GM15510 (cell line): Measurements from ENCODE around the gene ENTPD6.

Experiments used
- POLR2A ChIP-seq: IDR thresholded peaks from 3 replicates; pipeline ENCODE4 v1.6.1; 2011; ENCODE audit warnings: borderline replicate concordance; ENCODE audit not compliant: insufficient read length; ENCODE audit errors: extremely low read depth

ENTPD6 gene

DNA sequence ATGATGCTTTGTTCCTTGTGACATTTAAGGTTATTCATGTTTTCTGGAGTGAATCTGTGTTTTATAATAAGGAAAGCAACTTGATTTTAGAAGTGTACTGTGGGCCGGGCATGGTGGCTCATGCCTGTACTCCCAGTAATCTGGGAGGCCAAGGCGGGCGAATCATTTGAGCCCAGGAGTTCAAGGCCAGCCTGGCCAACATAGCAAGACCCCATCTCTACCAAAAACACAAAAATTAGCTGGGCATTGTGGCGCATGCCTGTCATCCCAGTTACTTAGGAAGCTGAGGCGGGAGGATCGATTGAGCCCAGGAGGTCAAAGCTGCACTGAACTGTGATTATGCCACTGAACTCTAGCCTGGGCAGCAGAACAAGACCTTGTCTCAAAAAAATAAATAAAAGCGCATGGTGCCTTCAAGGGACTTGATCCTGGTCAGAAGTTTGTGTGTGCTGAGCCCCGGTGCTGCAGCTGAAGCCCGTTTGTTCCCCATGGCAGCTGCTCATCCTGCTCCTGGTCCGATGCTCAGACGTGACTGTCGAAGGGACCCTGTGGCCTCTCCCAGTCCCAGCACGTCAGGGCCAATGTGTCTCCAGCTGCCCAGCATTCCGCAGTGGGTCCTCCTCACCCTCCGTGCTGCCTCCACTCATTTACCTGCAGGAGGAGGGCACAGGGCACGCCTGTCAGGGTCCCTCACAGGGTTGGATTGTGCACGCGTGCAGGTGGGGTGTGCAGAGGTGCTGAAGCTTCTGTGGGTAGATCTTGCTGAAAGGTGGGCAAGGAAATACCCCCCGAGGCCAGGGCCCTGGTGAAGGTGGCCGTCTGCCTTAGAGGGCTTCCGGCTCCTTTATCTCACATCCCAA, 18.3 kb downstream of the ENTPD6 start:
- no peak for TF ChIP-seq POLR2A

GRCh38 chr20:25214426-25214790, 18.9 kb downstream of the ENTPD6 start:
- TF ChIP-seq POLR2A, result no peak

DNA sequence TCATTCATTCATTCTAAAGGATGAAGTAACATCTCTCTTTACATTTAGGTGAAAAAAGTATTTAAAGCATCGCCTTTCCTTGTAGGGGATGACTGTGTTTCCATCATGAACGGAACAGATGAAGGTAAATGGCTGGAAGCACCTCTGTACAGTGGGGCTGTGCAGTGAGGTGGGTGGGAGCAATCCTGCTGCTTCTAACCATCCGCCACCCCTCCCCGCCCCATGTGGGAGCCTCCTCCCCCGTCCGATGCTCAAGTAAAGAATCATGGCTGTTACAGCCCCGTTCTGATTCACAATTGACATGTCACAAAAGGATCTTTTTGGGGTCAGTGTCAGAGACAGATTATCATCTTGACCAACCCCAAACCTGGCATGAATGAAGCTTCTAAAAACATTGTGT, 19.3 kb downstream of the ENTPD6 start:
- TF ChIP-seq POLR2A, result no peak

GRCh38 chr20:25215521-25215920, 20.0 kb downstream of the ENTPD6 start:
- no peak for TF ChIP-seq POLR2A

DNA sequence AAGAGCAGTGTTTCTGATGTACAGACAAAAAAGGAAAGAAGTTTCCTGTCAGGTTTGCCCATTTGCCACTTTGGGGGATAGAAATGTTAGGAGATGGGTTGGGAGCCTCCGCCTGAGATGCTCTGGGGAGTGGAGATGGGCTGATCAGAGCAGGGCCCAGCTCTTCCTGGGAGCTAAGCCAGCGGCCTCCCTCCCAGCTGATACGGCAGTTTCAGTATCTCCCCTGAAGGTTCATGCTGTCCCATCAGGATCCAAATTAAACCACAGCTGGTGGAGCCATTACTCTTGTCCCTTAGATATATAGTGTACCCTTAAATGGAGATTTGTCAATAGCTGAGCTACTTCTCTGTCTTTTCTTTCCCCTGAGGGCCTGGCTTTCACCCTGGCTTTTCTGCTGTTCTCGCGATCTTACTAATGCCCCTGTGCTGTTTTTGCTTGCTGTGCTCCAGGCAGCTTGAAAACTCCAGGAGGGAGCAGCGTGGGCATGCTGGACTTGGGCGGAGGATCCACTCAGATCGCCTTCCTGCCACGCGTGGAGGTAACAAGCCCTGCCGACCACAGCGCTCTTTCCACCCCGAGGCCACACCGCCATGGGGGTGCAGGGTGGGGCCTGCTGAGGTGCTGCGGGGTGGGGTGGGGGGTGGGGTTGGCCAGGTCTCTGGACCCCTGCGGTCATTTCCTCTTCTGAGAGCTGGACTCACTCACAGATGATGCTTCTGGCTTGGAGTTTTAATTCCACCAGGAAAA, 20.9 kb downstream of the ENTPD6 start:
- TF ChIP-seq POLR2A, result no peak

- no peak for TF ChIP-seq POLR2A
Observed at GRCh38 chr20:25217161-25218108, 21.9 kb downstream of the ENTPD6 start.

DNA sequence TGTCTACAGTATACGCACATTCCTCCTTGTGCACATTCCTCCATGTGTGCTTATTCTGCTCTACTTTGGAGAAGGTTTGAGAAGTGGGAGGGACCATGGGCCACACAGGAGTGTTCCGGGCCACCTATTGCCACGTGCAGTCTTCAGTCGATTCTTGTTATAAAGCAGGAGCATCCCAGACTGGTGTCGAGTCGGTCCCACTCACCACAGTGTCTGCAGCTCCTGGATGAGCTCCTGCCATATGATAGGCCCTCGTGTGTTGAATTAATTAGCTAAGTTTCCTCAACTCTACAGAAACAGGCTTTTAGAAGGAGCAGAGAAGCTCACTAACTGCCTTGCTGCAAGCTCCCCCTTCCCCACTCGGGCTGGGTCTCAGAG, 22.6 kb downstream of the ENTPD6 start:
- no peak for TF ChIP-seq POLR2A

DNA sequence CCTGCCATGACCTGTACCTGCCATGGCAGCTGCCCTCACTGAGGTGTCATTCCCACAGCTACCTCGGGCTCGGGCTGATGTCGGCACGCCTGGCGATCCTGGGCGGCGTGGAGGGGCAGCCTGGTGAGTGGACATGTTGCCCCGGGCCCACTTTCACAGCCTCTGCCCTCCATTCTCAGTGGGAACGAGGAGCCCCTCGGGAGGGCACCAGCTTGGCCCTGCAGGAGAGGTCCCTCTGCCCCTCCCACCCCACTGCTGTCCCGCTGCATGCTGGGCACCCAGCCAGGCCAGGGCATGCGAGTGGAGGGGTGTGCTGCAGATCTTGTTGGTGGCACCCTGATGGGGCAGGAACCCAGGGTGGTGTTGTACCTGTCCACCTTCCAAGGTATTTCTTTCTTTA, 23.0 kb downstream of the ENTPD6 start:
- no peak for TF ChIP-seq POLR2A

GRCh38 chr20:25219365-25219764, 23.9 kb downstream of the ENTPD6 start:
- TF ChIP-seq POLR2A, result no peak

DNA sequence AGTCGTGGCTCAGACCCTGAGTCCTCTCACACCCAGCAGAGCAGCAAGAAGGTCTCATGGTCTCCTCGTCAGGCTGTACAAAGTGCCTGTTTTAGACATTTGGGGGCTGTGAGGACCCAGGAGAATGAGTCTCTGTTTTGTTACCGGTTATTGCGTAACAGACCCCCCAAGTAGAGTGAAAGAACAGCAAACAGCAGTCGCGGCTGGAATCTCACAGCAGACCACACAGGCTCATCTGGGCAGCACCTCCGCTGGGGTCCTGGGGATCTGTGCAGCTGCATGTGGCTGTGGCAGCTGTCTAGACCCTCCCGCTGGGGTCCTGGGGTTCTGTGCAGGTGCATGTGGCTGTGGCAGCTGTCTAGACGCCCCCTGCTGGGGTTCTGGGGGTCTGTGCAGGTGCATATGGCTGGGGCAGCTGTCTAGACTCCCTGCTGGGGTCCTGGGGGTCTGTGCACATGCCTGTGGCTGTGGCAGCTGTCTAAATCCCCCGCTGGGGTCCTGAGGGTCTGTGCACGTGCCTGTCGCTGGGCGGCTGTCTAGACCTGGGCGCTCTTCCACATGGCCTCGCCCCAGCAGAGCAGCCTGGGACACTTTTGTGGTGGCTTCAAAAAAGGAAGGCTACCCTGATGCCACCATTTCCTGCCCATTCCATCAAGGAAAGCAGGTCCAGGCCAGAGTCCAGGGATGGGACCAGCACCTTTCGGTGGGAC, 24.7 kb downstream of the ENTPD6 start:
- no peak for TF ChIP-seq POLR2A

DNA sequence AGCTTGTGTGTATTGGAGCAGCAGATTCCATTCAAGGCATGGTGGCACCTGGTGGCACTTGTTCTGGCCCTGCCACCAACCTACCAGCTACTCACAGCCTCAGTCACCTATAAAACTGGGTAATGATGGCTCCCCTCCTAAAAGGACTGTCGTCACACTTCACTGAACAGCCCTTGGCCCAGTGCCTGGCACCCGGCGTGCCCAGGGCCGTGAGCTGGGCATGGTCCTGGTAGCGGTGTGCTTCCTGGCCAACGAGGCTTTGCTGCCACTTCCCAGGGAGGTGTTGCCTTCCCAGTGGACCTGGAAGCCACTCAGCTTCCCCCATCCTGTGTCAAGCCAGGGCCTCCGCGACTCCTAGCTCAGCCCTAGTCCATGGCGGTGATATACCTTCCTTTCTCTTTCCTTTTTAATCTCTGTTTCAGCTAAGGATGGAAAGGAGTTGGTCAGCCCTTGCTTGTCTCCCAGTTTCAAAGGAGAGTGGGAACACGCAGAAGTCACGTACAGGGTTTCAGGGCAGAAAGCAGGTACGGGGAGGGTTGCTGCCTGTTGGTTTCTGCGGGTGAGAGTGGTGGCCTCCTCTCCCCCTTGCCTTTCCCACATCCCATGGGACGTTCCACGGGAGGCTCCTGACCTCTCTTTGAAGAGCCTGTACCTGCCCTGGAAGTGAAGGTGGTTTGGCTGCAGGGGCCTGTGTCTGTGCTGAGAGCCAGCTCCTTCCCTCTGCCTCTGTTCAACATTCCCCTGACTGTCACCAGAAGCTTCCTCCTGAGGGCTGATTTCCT, 25.5 kb downstream of the ENTPD6 start:
- TF ChIP-seq POLR2A, result no peak

GRCh38 chr20:25221592-25222460, 26.3 kb downstream of the ENTPD6 start:
- no peak for TF ChIP-seq POLR2A
